Measurements from ENCODE around the gene VSIG10.

DNA sequence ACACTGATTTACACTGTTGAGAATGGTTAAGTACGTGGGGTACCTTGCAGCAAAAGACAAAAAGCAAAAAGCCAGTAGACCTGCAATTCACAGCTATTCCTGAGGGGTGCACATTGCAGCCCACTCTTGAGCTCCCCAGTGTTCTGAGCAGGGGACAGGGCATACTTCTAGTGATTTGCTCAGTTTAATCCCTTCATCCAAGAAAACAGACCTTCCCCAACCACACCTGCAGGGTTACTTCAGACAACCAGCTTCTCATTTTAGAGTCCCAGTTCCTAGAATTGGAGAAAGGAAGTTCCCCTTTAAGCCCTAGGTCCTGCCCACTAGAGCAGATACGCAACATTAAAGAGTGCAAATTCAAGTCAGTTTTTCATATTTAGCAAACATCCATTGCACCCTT lies 39.2 kb downstream of the VSIG10 start:
- TF ChIP-seq, protein P1, sequence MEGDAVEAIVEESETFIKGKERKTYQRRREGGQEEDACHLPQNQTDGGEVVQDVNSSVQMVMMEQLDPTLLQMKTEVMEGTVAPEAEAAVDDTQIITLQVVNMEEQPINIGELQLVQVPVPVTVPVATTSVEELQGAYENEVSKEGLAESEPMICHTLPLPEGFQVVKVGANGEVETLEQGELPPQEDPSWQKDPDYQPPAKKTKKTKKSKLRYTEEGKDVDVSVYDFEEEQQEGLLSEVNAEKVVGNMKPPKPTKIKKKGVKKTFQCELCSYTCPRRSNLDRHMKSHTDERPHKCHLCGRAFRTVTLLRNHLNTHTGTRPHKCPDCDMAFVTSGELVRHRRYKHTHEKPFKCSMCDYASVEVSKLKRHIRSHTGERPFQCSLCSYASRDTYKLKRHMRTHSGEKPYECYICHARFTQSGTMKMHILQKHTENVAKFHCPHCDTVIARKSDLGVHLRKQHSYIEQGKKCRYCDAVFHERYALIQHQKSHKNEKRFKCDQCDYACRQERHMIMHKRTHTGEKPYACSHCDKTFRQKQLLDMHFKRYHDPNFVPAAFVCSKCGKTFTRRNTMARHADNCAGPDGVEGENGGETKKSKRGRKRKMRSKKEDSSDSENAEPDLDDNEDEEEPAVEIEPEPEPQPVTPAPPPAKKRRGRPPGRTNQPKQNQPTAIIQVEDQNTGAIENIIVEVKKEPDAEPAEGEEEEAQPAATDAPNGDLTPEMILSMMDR (IDR thresholded peaks at IDR 0.05; ENCODE audit: low read depth, low read length), result peak; percentile 30
- no peak for TF ChIP-seq EZH2phosphoT487 (IDR thresholded peaks at IDR 0.05; ENCODE audit: low read depth)

All from OCI-LY3 (cell line).